Dendritic cell treated with granulocyte-macrophage colony-stimulating factor and Interleukin-4, amounts not matched to agents 40 ng/mL and 50 ng/mL, for 4 days (primary cell): ENCODE measurements around the gene MRTO4.
"Not testable (repeated sequence)": the region's sequence is repeated elsewhere in the genome, so short reads cannot be mapped to it uniquely, and the experiment has no call there.

Experiments
- H3K27ac Mint-ChIP-seq: one replicate; pipeline ENCODE4 v1.8.0; 2022; ENCODE audit warnings: mild to moderate bottlenecking, mixed read lengths
- H3K27me3 Mint-ChIP-seq: one replicate; pipeline ENCODE4 v1.8.0; 2022; ENCODE audit warnings: mild to moderate bottlenecking, mixed read lengths
- H3K36me3 Mint-ChIP-seq: one replicate; pipeline ENCODE4 v1.8.0; 2022; ENCODE audit warnings: low read depth, mixed read lengths
- H3K4me1 Mint-ChIP-seq: one replicate; pipeline ENCODE4 v1.8.0; 2022; ENCODE audit warnings: low read depth, mixed read lengths
- H3K4me3 Mint-ChIP-seq: one replicate; pipeline ENCODE4 v1.8.0; 2022; ENCODE audit warnings: mild to moderate bottlenecking, moderate library complexity, mixed read lengths
- H3K9me3 Mint-ChIP-seq: one replicate; pipeline ENCODE4 v1.8.0; 2022; ENCODE audit warnings: mixed read lengths
- intact Hi-C: fragments of 100-400 bp; cut with micrococcal nuclease; formaldehyde crosslinking; loops from one replicate; pipeline ENCODE4 v1.15.0; 2022

Gene MRTO4

GRCh38 chr1:19213580-19213979 lies 38.0 kb upstream of the MRTO4 start:
- H3K36me3 Mint-ChIP-seq: peaks cover 75% of the 10 kb centered on the region
- no peak overlapping the region for H3K4me3 Mint-ChIP-seq
- no peak overlapping the region for H3K27ac Mint-ChIP-seq
- intact Hi-C loops: loop anchor here (5.0 kb wide), 1 partner anchor 39 kb away; the partner anchor contains the start of genes EMC1 and MRTO4
- no peaks in the 10 kb centered on the region for H3K27me3 Mint-ChIP-seq
- no peaks in the 10 kb centered on the region for H3K9me3 Mint-ChIP-seq
- H3K4me1 Mint-ChIP-seq: peaks cover 25% of the 10 kb centered on the region

DNA sequence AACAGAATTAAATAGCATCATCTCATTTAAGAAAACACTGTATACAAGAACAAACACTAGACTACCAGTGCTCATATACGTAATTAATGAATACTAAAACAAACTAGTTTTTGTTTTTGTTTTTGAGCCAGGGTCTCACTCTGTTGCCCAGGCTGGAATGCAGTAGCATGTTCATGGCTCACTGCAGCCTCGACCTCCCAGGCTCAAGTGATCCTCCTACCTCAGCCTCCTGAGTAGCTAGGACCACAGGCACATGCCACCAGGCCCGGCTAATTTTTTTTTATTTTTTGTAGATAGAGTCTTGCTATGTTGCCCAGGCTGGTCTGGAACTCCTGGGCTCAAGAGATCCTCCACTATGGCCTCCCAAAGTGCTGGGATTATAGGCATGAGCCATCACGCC lies 35.0 kb upstream of the MRTO4 start:
- H3K4me1 Mint-ChIP-seq: peaks cover 15% of the 10 kb centered on the region
- H3K4me3 Mint-ChIP-seq, intact Hi-C loops, H3K9me3 Mint-ChIP-seq, H3K27ac Mint-ChIP-seq, H3K27me3 Mint-ChIP-seq: not testable (repeated sequence)
- H3K36me3 Mint-ChIP-seq: peaks cover 87% of the 10 kb centered on the region

DNA sequence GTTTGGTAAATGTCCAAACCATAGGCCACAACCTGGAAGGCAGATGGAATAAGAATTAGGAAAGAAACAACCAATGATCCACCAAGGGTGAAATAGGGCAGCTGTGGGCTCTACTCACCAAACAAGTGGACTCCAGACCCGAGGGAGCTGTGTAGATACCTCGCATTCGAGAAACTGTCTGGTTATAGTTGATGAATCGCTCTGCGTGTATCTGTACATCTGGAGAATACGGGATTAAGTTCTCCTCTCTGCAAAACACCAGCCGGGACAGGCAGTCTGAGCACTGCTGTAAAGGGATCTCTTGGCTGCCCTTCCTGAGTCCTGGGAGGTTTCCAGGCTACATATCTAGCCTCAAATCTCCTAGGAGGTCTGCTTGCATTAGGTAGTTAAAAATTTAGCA lies 32.2 kb upstream of the MRTO4 start:
- Mint-ChIP-seq H3K9me3 (no peaks in the 10 kb centered on the region), H3K27ac (no peak overlapping the region), H3K4me3 (no peak overlapping the region), H3K36me3 (peaks cover 90% of the 10 kb centered on the region), H3K27me3 (no peaks in the 10 kb centered on the region), H3K4me1 (no peaks in the 10 kb centered on the region)
- intact Hi-C loops: no loop called here

DNA sequence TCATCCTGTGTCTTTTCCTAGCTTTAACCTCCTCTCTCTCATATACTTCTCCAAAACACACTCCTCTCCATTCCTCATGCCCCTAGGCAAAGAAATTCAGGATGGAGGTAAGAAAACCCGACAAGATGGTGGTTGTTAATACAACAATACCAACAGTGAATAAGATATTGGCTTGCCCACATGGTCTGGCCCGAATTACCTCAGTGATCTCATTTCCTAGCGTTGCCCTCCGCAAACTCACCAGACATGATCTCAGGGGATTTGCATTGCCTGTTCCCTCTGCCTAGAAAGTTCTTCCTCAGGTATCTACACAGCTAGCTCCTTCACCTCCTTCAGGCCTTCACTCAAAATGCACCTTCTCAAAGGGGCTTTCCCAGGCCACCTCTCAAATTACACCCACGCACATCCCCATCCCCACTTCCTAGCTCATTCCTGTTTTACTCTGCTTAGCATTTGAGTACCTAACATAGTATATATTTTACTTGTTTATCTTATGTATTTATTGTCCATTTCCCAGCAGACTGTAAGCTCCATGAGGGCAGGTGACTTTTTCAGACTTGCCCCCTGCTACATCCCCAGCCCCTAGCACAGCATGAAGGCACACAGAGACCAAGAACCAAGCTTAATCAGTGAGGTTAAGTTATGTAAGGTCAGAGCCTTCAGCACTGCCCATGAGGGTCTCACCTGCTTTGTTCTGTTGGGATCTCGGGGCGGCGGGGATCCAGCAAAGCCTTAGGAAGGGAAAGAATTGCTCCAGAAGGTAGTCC lies 31.3 kb upstream of the MRTO4 start:
- Mint-ChIP-seq H3K4me1 (no peaks in the 10 kb centered on the region), H3K4me3 (no peak overlapping the region), H3K9me3 (no peaks in the 10 kb centered on the region), H3K27me3 (no peaks in the 10 kb centered on the region), H3K27ac (no peak overlapping the region), H3K36me3 (peaks cover 91% of the 10 kb centered on the region)
- intact Hi-C loops: no loop called here

DNA sequence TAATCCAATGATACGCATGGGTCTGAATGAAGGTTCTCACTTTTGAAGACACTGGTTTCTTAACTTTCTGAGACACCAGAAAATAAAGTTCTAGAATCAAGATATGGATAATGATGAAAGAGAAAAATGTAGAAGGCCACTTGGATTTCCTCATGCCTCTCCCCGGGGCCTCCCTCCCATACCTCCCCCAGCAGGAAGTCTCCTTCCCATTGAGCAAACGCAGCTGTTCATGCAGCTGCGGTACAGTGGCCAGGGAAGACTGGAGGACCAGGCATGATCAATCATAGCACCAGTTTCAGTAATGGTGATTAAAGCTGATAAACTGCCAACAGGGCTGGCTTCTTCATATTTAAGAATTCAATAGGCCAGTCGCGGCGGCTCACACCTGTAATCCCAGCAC lies 30.6 kb upstream of the MRTO4 start:
- Mint-ChIP-seq H3K27ac (no peak overlapping the region), H3K9me3 (no peaks in the 10 kb centered on the region), H3K4me1 (no peaks in the 10 kb centered on the region), H3K36me3 (peaks cover 95% of the 10 kb centered on the region), H3K4me3 (no peak overlapping the region), H3K27me3 (no peaks in the 10 kb centered on the region)
- intact Hi-C loops: no loop called here

- intact Hi-C loops: no loop called here
- H3K4me1 Mint-ChIP-seq: no peaks in the 10 kb centered on the region
- no peak overlapping the region for H3K27ac Mint-ChIP-seq
- H3K4me3 Mint-ChIP-seq: no peak overlapping the region
- peaks cover 98% of the 10 kb centered on the region for H3K36me3 Mint-ChIP-seq
- no peaks in the 10 kb centered on the region for H3K27me3 Mint-ChIP-seq
- no peaks in the 10 kb centered on the region for H3K9me3 Mint-ChIP-seq
These were observed 29.0 kb upstream of the MRTO4 start for GRCh38 chr1:19222573-19222972.

DNA sequence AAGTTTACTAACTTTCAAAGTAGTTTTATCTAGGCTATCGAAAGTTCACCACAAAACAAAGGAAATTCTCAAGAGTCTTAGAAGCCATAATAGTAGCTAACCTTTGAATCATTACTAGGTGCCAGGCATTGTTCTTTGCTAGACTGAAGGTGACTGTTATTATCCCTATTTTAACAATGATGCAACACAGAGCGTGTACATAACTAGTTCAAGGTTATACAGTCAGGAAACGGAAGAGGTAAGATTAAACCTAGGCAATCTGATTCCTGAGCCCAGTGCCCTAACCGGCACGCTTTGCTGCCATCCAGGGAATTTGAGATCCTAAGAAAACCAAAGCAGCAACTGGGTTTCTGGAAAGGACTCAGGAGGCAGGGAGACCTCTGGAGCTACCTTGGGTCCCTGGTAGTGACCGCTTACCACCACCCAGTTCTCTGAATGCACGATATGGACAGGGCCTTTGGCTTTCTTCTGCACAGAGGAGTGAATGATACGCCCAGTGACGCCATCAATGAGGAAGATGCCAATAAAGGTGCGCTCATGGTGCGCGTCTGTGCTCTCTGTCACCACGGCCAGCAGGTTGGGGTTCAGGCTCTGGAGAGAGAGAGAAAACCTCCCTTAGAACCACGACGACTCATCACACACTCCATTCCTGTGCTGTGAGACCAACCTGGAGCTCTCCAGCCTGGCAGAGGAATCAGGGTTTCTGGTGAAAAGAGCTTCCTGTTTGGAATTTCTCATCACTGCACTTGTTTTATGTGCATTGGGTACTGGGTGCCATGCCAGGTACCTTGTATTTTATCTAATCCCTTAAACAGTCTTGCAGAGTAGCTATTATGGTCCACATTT lies 28.4 kb upstream of the MRTO4 start:
- Mint-ChIP-seq H3K4me3 (no peak overlapping the region), H3K27ac (no peak overlapping the region), H3K4me1 (no peaks in the 10 kb centered on the region), H3K27me3 (no peaks in the 10 kb centered on the region), H3K9me3 (no peaks in the 10 kb centered on the region), H3K36me3 (peaks cover 98% of the 10 kb centered on the region)
- intact Hi-C loops: no loop called here

- Mint-ChIP-seq H3K4me1 (no peaks in the 10 kb centered on the region), H3K27me3 (no peaks in the 10 kb centered on the region), H3K36me3 (peaks cover 98% of the 10 kb centered on the region), H3K27ac (no peak overlapping the region), H3K4me3 (no peak overlapping the region), H3K9me3 (no peaks in the 10 kb centered on the region)
- intact Hi-C loops: no loop called here
These were observed 22.4 kb upstream of the MRTO4 start for GRCh38 chr1:19229229-19229628.

DNA sequence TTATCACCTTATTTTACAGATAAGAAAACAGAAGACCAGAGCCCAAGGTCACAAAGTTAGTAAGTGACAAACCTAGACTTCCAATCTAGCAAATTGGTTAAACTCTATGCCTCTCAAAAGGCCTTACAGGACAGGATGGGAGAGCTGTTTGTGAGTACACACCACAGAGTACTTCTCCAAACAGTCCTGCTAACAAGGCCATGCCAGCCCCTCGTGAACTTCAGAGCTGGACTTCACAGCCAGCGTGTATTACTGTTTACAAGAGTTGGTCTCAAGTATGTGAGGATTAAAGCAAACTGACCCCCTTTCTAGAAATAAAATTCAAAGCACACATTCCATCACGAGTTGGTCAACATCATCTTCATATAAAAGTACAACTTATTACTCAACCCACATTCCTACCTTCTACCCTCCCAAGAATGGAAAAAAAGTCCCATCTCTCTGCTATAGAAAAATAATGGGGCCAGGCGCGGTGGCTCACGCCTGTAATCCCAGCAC lies 21.7 kb upstream of the MRTO4 start:
- H3K9me3 Mint-ChIP-seq: no peaks in the 10 kb centered on the region
- peaks cover 98% of the 10 kb centered on the region for H3K36me3 Mint-ChIP-seq
- no peak overlapping the region for H3K4me3 Mint-ChIP-seq
- no peaks in the 10 kb centered on the region for H3K27me3 Mint-ChIP-seq
- H3K27ac Mint-ChIP-seq: no peak overlapping the region
- intact Hi-C loops: no loop called here
- H3K4me1 Mint-ChIP-seq: no peaks in the 10 kb centered on the region

- H3K9me3 Mint-ChIP-seq, H3K27me3 Mint-ChIP-seq, intact Hi-C loops, H3K27ac Mint-ChIP-seq, H3K4me3 Mint-ChIP-seq, H3K4me1 Mint-ChIP-seq: not testable (repeated sequence)
- peaks cover 100% of the 10 kb centered on the region for H3K36me3 Mint-ChIP-seq
These were observed 19.7 kb upstream of the MRTO4 start for GRCh38 chr1:19231736-19232523.

DNA sequence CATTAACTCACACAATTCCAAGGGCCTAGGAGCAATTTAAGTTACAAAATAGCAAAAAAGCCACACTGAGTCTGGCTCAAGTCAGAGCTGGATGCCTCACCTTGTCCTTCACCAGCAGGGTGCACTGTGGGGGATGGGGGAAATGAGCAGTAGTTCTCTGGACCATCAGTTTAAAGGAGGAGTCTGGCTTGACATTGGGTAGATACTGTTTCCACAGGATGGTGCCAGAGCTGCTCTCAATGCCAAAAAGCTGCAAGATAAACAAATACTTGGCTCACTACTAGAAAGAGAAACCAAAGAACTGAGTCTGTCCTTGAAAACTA lies 19.1 kb upstream of the MRTO4 start:
- H3K36me3 Mint-ChIP-seq: peaks cover 100% of the 10 kb centered on the region
- H3K27ac Mint-ChIP-seq: no peak overlapping the region
- no peaks in the 10 kb centered on the region for H3K4me1 Mint-ChIP-seq
- no peak overlapping the region for H3K4me3 Mint-ChIP-seq
- H3K27me3 Mint-ChIP-seq: no peaks in the 10 kb centered on the region
- H3K9me3 Mint-ChIP-seq: no peaks in the 10 kb centered on the region
- intact Hi-C loops: no loop called here

GRCh38 chr1:19234224-19234623 lies 17.4 kb upstream of the MRTO4 start:
- Mint-ChIP-seq H3K27me3 (no peaks in the 10 kb centered on the region), H3K36me3 (peaks cover 100% of the 10 kb centered on the region), H3K27ac (no peak overlapping the region), H3K4me1 (no peaks in the 10 kb centered on the region), H3K9me3 (no peaks in the 10 kb centered on the region), H3K4me3 (no peak overlapping the region)
- intact Hi-C loops: no loop called here

DNA sequence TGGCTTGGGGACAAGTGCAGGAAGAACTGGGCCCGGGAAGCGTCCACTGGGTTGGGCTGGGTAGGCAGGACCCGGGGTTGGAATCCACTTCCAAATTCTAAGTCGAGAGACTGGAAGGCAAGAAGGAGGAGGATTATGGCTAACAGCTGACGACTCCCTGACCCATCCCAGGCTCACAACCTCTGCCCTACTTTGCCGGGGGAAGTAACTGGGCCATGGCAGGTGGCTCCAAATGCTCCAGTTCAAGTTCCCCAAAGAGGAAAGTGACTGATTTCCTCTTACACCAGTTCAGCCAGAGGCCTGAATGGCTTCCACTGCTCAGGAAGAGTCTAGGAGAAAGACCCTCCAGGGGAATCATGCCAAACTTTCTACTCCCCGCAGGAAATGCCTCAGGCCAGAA lies 11.7 kb upstream of the MRTO4 start:
- H3K9me3 Mint-ChIP-seq: no peaks in the 10 kb centered on the region
- no peak overlapping the region for H3K4me3 Mint-ChIP-seq
- peaks cover 100% of the 10 kb centered on the region for H3K36me3 Mint-ChIP-seq
- peak overlapping the region; percentile 41 for H3K27ac Mint-ChIP-seq
- intact Hi-C loops: no loop called here
- H3K4me1 Mint-ChIP-seq: peaks cover 5% of the 10 kb centered on the region
- no peaks in the 10 kb centered on the region for H3K27me3 Mint-ChIP-seq
